GM18507 (cell line): ENCODE results near the gene IGFBP6.

ENCODE experiments used
- DNase-seq: peaks from one replicate; pipeline ENCODE4 v3.0.0; 2011; ENCODE audit warnings: low read depth; ENCODE audit not compliant: insufficient read length; ENCODE audit errors: extremely low spot score
- FAIRE-seq: peaks from 2 replicates; lab custom pipeline; 2011; peaks lifted over from hg19 to GRCh38; lab: Jason Lieb, UNC

The IGFBP6 gene

GRCh38 chr12:53151039-53151438 lies 53.6 kb downstream of the IGFBP6 start:
- FAIRE-seq (no peak), DNase-seq (no peak)
